Measurements from ENCODE around the gene PARP11. TPM values are rescaled to one million over a fixed set of nuclear protein-coding genes. Genes with fewer than 3 reads are reported as not detected.

Gene PARP11
- polyA plus RNA-seq, 4 donors = 14.6 to 19.9 (median 18.9) TPM

GRCh38 chr12:3777206-3777809 lies 95.9 kb downstream of the PARP11 start:
- DNase-seq (ENCODE audit: low read depth in 4 of 4, low spot score in 3 of 4) = peak in 3 of 4 donors; percentile 20 to 44 (median 35)

DNA sequence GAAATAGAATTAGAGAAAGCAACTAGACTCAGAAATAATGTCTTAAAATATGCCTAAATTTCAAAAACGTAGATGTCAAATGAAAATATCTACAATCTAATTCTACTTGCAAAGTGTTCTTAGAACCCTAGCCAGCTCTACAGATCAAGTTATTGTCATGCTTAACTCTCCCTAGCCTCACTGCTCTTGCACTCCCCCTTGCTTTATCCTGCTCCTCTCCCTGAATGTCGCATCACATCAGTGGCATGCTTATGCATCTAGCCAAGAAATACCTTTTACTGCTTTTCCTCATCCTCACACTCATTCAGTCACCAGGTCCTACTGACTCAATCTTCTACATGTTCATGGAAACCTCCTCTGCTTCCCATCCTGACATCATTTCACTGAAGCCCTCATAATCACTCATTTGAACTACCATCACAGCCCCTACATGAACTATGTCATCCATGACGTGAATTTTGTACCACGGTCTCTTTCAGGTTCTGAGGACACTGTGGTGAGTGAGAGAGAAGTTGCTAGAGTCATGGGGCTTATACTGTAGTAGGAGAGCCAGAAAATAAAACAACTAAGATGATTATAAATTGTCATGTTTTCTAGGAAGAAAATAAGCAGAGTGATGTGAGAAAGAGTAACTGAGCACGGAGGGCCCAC lies 97.7 kb downstream of the PARP11 start:
- no peak for DNase-seq (ENCODE audit: low read depth in 4 of 4, low spot score in 3 of 4)

DNA sequence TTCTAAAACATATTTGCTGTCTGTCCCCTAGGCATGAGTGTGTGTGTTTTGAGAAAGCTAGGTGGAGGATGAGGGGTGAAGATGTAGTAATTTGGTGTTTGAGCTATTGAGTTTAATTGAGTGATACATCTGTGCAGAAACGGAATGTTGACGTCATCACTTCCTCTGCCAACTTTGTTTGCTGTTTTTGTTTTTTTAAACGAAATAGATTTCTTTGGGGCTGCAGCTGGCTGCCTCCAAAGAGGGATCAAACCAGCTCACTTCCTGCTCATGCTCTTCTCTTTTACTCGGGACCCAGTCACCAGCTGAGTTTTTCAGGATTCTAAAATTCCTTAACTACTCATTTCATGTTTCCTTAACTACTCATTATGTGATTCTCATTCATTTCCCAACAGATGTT lies 100.8 kb downstream of the PARP11 start:
- no peak for DNase-seq (ENCODE audit: low read depth in 4 of 4, low spot score in 3 of 4)

GRCh38 chr12:3771853-3772252 lies 101.3 kb downstream of the PARP11 start:
- no peak for DNase-seq (ENCODE audit: low read depth in 4 of 4, low spot score in 3 of 4)

DNA sequence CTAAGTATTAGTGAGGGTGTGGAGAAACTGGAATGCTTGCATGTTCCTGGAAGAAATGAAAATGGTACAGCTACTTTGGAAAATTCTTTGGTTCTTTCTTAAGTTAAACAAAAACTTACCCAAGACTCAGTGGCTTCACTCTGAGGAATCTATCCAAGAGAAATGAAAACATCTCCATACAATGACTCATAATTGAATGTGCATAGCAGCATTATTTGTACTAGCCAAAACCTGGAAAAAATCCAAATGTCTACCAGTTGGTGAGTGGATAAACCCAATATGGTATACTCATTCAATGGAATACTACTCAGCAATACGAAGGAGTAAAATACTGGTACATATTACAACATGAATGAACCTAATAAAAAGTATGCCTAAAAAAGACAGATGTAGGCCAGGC lies 102.3 kb downstream of the PARP11 start:
- DNase-seq (ENCODE audit: low read depth in 4 of 4, low spot score in 3 of 4) = no peak

DNA sequence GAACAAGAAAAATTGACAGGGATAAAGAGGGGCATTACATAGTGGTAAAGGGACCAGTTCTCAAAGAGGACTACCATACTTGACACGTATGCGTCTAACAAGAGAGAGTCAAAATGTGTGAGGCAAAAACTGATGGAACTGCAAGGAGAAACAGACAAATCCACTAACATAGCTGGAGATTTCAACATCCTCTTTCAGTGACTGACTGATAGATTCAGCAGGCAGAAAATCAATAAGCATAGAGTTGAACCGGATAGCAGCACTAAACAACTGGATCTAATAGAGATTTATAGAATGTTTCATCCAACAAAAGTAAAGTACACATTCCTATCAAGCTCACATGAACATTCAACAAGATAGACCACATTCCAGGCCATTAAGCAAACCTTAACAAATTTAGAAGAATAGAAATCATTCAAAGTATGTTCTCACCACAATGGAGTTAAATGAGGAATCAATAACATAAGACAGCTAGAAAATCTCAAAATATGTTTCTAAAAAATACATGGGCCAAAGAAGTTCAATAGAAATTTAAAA lies 104.2 kb downstream of the PARP11 start:
- DNase-seq (ENCODE audit: low read depth in 4 of 4, low spot score in 3 of 4) = no peak

- no peak for DNase-seq (ENCODE audit: low read depth in 4 of 4, low spot score in 3 of 4)
Measured at GRCh38 chr12:3761116-3761735, 112.0 kb downstream of the PARP11 start.

DNA sequence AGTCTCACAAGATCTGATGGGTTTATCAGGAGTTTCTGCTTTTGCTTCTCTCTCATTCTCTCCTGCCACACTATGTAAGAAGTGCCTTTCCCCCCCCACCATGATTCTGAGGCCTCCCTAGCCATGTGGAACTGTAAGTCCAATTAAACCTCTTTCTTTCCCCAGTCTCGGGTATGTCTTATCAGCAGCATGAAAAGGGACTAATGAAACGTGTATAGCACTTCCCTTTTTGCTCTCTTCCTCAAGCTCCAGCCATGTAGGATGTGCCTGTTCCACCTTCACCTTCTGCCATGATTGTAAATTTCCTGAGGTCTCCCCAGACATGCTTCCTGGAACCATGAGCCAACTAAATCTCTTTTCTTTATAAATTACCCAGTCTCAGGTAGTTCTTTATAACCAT lies 113.3 kb downstream of the PARP11 start:
- no peak for DNase-seq (ENCODE audit: low read depth in 4 of 4, low spot score in 3 of 4)

Other genes with a start within 250 kb of the PARP11 start
- gene CRACR2A, start 120.3 kb downstream of the PARP11 start, polyA plus RNA-seq (ENCODE audit: insufficient read length in 4 of 4) = 1 to 10 TPM; 1.2 to 1.6 (median 1.4) TPM

All from right renal pelvis (tissue), 4 donors.